GM23248 (cell line): Measurements from ENCODE around the gene MYMK. TPM values are rescaled to one million over a fixed set of nuclear protein-coding genes. Genes with fewer than 3 reads are reported as not detected.
A peak's percentile ranks its signal among the peaks of the same experiment; 100 is the strongest.

Experiments
- DNase-seq: peaks from one replicate; pipeline ENCODE4 v3.0.0-alpha.2; 2015
- H2AFZ ChIP-seq: fragments of 200-600 bp; sonication (generic); 2 replicates; pipeline ENCODE4 v1.6.1; 2016; ENCODE audit warnings: antibody characterized with exemption
- H3F3A ChIP-seq: fragments of 200-600 bp; sonication (generic); 2 replicates; pipeline ENCODE4 v1.6.1; 2016; ENCODE audit warnings: mild to moderate bottlenecking, antibody characterized with exemption, mixed run types; ENCODE audit not compliant: insufficient read depth
- H3K27ac ChIP-seq: fragments of 200-600 bp; sonication (generic); 2 replicates; pipeline ENCODE4 v1.5.1; 2016; ENCODE audit warnings: mild to moderate bottlenecking
- H3K27me3 ChIP-seq: fragments of 200-600 bp; sonication (generic); replicated peaks from 2 replicates; pipeline ENCODE4 v1.6.1; 2016; ENCODE audit warnings: mild to moderate bottlenecking; ENCODE audit not compliant: insufficient read depth
- H3K36me3 ChIP-seq: fragments of 200-600 bp; sonication (generic); 2 replicates; pipeline ENCODE4 v1.6.1; 2016; ENCODE audit warnings: low read depth, mild to moderate bottlenecking
- H3K4me1 ChIP-seq: fragments of 200-600 bp; sonication (generic); 2 replicates; pipeline ENCODE4 v1.6.1; 2016; ENCODE audit warnings: mild to moderate bottlenecking; ENCODE audit not compliant: insufficient read depth
- H3K4me2 ChIP-seq: fragments of 200-600 bp; sonication (generic); one replicate; pipeline ENCODE4 v1.6.1; 2016; ENCODE audit warnings: mild to moderate bottlenecking; ENCODE audit not compliant: unreplicated experiment
- H3K4me3 ChIP-seq: fragments of 200-600 bp; sonication (generic); 2 replicates; pipeline ENCODE4 v1.5.1; 2016; ENCODE audit warnings: mild to moderate bottlenecking
- H3K79me2 ChIP-seq: fragments of 200-600 bp; sonication (generic); 2 replicates; pipeline ENCODE4 v1.6.1; 2016; ENCODE audit warnings: mild to moderate bottlenecking; ENCODE audit not compliant: insufficient read depth
- H3K9ac ChIP-seq: fragments of 200-600 bp; sonication (generic); 2 replicates; pipeline ENCODE4 v1.6.1; 2016; ENCODE audit warnings: mild to moderate bottlenecking
- H3K9me2 ChIP-seq: fragments of 200-600 bp; sonication (generic); 2 replicates; pipeline ENCODE4 v1.6.1; 2016; ENCODE audit warnings: mixed run types, mild to moderate bottlenecking, moderate library complexity; ENCODE audit not compliant: insufficient read depth
- H3K9me3 ChIP-seq: fragments of 200-600 bp; sonication (generic); one replicate; pipeline ENCODE4 v1.6.1; 2017; ENCODE audit warnings: low read depth
- H4K20me1 ChIP-seq: fragments of 200-600 bp; sonication (generic); 2 replicates; pipeline ENCODE4 v1.6.0; 2016; ENCODE audit not compliant: insufficient read depth
- EZH2 ChIP-seq: fragments of 200-600 bp; sonication (generic); IDR thresholded peaks from 2 replicates; pipeline ENCODE4 v1.6.1; 2018; ENCODE audit warnings: antibody characterized with exemption, mild to moderate bottlenecking; ENCODE audit not compliant: insufficient read depth, poor library complexity, severe bottlenecking
- EZH2phosphoT487 ChIP-seq: fragments of 200-600 bp; sonication (generic); IDR thresholded peaks from 2 replicates; pipeline ENCODE4 v1.6.1; 2018; ENCODE audit warnings: antibody characterized with exemption, moderate library complexity, mild to moderate bottlenecking, low read depth; ENCODE audit not compliant: insufficient read depth
- WGBS, 2 experiments: methylation state at CpG; one replicate each; pipeline ENCODE4 v1.1.6; 2015 to 2017; ENCODE audit warnings: low lambda C conversion rate in 2 of 2, low coverage in 1 of 2; ENCODE audit errors: missing lambda C conversion rate in 2 of 2; 5-methylcytosine and 5-hydroxymethylcytosine counted together
- in situ Hi-C: fragments of 300-500 bp; cut with MboI; formaldehyde crosslinking; loops from 2 replicates; pipeline ENCODE4 v1.15.0; 2020
- polyA plus RNA-seq: library from polyadenylated mRNA; unstranded; fragments of >200 nt; fragmentation: Nextera tagmentation; extraction: Ambion mirVana; gene quantifications from 2 replicates; pipeline ENCODE4 v1.2.1, GENCODE V29; 2016
- total RNA-seq: library from RNA; depleted of rRNA; stranded (reverse); fragments of >200 nt; shearing (Covaris generic); gene quantifications from 2 replicates; pipeline ENCODE4 v1.2.3, GENCODE V29; 2014

MYMK gene
- total and polyA plus RNA-seq, 2 experiments from 2014 or later = not detected

DNA sequence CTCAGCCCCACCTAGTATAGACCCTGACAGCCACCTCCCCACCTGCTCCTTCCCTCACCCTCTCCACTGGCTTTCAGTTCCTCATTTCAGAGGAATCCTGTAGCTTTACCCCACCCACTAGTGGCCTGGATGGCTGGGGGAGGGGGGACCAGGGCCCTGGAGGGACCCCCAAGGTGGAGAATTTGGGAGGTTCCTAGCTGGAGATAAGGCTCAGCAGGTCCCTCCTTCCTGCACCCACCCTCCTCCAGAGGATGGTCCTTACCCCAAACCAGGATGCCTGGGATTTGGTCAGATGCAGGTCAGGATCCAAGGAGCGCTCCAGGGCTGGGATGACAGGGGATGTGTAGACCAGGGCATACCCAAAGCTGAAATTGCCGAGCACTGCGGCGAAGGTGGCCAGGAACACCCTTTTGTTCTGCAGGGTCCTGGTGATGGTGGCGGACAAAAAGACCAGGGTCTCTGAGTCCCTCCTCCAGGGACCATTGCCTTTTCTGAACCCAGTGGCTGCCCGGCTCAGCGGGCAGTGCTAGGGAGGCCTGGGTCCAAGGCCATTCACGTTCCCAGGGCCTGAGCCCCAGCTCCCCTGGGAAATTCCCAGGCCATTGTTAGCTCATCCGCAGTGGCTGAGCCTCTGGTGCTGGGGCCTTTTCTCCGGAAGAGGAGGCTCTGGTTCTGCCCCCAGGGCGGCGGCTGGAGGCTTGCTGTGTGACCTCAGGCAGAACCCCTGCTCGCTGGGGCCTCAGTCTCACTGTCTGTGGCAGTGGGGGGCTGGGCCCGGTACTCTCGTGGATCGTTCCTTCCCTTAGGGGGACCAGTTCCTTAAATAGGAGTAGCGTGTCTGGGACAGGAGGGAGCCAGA lies 46.5 kb downstream of the MYMK start:
- H3F3A ChIP-seq = no peaks in the 10 kb centered on the region
- H3K9me2 ChIP-seq = no peaks in the 10 kb centered on the region
- TF ChIP-seq EZH2 = no peak
- TF ChIP-seq EZH2phosphoT487 = no peak
- H3K9ac ChIP-seq = peak overlapping the region; percentile 77
- H3K79me2 ChIP-seq = no peaks in the 10 kb centered on the region
- H3K27ac ChIP-seq = no peak overlapping the region
- WGBS, 2 experiments = 39 to 41% methylated on average over 17 of the region's 17 CpGs
- in situ Hi-C loops = loop anchor here (25.0 kb wide), 1 partner anchor 441 kb away; the partner anchor contains the start of gene GTF3C5
- no peaks in the 10 kb centered on the region for H3K9me3 ChIP-seq
- H4K20me1 ChIP-seq = no peaks in the 10 kb centered on the region
- peak overlapping the region; percentile 75 for H3K4me3 ChIP-seq
- H3K4me1 ChIP-seq = no peaks in the 10 kb centered on the region
- H3K4me2 ChIP-seq = peak overlapping the region; percentile 88
- peak overlapping the region; percentile 98 for H2AFZ ChIP-seq
- H3K27me3 ChIP-seq = no peaks in the 10 kb centered on the region
- DNase-seq = peak; percentile 59
- no peaks in the 10 kb centered on the region for H3K36me3 ChIP-seq

DNA sequence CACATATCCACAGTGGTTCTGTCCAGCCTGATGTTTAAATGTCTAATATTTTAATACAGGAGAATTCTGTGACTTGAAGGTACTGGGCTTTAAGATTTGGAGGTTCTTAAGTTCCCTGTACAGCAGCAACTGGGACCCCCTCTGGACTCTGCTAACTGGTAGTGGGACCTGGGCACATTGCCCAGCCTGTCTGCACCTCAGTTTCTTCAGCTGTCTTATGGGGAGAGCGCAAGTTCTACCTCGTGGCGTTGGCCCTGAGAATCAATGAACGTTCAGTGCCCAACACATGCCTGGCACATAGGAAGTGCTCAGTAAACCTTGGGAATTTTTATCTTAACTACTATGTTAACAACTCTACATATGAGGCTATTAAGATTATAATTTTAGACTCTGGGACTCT lies 47.3 kb downstream of the MYMK start:
- Histone ChIP-seq H3K9me2 (no peaks in the 10 kb centered on the region), H3K4me1 (no peaks in the 10 kb centered on the region), H3K79me2 (no peaks in the 10 kb centered on the region), H4K20me1 (no peaks in the 10 kb centered on the region), H3K4me2 (no peak overlapping the region), H3K9ac (no peak overlapping the region), H2AFZ (no peak overlapping the region), H3K27me3 (no peaks in the 10 kb centered on the region), H3F3A (no peaks in the 10 kb centered on the region), H3K27ac (no peak overlapping the region), H3K9me3 (no peaks in the 10 kb centered on the region), H3K4me3 (no peak overlapping the region), H3K36me3 (no peaks in the 10 kb centered on the region)
- WGBS, 2 experiments = 86 to 92% methylated on average over 4 of the region's 4 CpGs
- in situ Hi-C loops = loop anchor here (25.0 kb wide), 1 partner anchor 440 kb away; the partner anchor contains the start of gene GTF3C5
- no peak for DNase-seq
- TF ChIP-seq EZH2 = no peak
- TF ChIP-seq EZH2phosphoT487 = no peak

DNA sequence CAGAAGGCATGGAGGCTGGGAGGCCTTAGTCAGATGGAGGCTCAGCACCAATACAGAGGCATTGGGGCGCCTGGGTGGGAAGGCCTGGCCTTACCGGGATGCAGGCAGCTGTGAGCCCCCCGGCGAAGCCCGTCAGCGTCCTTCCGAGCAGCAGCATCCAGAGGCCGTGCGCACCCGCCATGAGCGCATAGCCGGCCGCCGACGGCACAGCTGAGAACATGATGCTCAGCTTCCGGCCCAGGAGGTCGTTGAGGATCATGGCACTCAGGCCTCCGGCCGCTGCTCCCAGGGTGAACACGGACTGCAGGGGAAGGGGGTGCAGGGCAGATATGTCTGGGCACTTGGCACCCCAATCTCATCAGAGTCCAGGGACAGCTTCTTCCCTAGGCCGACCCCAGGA lies 47.8 kb downstream of the MYMK start:
- TF ChIP-seq EZH2phosphoT487 (no peak), EZH2 (no peak)
- no peaks in the 10 kb centered on the region for H3K36me3 ChIP-seq
- H3K79me2 ChIP-seq = no peaks in the 10 kb centered on the region
- H3K9me3 ChIP-seq = no peaks in the 10 kb centered on the region
- no peak overlapping the region for H3K9ac ChIP-seq
- no peaks in the 10 kb centered on the region for H4K20me1 ChIP-seq
- in situ Hi-C loops = loop anchor here (25.0 kb wide), 1 partner anchor 440 kb away; the partner anchor contains the start of gene GTF3C5
- no peaks in the 10 kb centered on the region for H3K9me2 ChIP-seq
- no peak overlapping the region for H2AFZ ChIP-seq
- DNase-seq = no peak
- H3K27ac ChIP-seq = no peak overlapping the region
- H3K4me1 ChIP-seq = no peaks in the 10 kb centered on the region
- no peaks in the 10 kb centered on the region for H3F3A ChIP-seq
- H3K27me3 ChIP-seq = no peaks in the 10 kb centered on the region
- no peak overlapping the region for H3K4me2 ChIP-seq
- H3K4me3 ChIP-seq = no peak overlapping the region
- WGBS, 2 experiments = 85 to 94% methylated on average over 7 to 21 of the region's 21 CpGs

DNA sequence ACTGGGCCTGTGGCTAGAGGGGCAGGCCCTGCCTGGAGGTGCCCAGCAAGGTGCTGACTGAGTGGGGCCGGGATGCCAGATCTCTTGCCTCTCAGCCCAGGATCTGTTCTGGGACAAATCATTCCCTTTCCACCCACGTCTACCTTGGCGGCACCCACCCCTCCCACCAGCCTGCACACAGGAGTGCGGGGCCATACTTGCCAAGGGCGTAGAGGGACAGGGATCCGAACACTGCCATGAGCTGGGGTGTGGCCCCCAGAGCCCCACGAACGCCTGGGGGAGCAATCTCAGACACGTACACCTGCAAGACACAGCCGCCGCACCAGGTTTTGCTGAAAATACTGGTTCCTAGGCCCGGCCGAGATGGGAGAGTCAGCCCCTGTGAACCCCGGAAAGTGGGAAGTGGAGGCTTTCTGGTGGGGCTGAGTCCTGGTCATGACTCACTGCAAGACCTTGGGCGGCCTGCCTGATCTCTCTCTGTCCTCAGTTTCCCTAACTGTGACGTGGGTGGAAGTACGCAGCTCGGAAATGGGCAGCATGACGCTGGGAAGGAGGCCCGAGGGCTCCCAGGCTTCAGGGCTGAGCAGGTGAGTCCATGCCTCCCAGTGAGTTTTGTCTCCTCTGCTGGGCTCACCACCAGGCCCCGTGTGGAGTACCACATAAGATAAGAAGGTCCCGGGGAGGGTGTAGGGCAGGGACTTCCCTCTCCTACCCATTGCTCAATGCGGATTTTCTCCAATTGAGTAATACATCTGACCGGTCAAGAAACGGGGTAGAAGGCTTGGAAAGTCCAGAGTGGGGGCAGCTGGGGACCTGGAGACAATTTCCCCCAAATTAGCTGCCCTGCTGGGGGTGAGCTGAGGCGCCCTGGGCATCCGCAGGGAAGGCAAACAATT lies 48.5 kb downstream of the MYMK start:
- Histone ChIP-seq H3K9me2 (no peaks in the 10 kb centered on the region), H4K20me1 (no peaks in the 10 kb centered on the region), H3K9ac (no peak overlapping the region), H3K36me3 (no peaks in the 10 kb centered on the region), H3K27me3 (no peaks in the 10 kb centered on the region), H2AFZ (no peak overlapping the region), H3K79me2 (no peaks in the 10 kb centered on the region), H3K4me3 (no peak overlapping the region), H3K4me2 (no peak overlapping the region), H3K9me3 (no peaks in the 10 kb centered on the region), H3F3A (no peaks in the 10 kb centered on the region), H3K27ac (no peak overlapping the region), H3K4me1 (no peaks in the 10 kb centered on the region)
- DNase-seq = no peak
- WGBS, 2 experiments = 92 to 93% methylated on average over 26 to 27 of the region's 27 CpGs
- in situ Hi-C loops = loop anchor here (25.0 kb wide), 1 partner anchor 439 kb away; the partner anchor contains the start of gene GTF3C5
- TF ChIP-seq EZH2 = no peak
- no peak for TF ChIP-seq EZH2phosphoT487
